HEK293 (cell line): ENCODE data around the gene FLYWCH1.

ENCODE experiments used
- CTCF ChIA-PET: fragments of 350-600 bp; formaldehyde crosslinking; extraction: SDS; loops from one replicate; lab custom pipeline; 2021; ENCODE audit warnings: antibody characterized with exemption; lab: Yijun Ruan, JAX
- POLR2A ChIA-PET: fragments of 300-600 bp; formaldehyde crosslinking; extraction: SDS; loops from one replicate; lab custom pipeline; 2020; ENCODE audit warnings: antibody characterized with exemption, inconsistent platforms; lab: Yijun Ruan, JAX
- H3K27ac ChIP-seq: fragments of 200-500 bp; sonication (Bioruptor generic); 2 replicates; pipeline ENCODE4 v1.5.1; 2014; ENCODE audit warnings: low read depth, low read length, control low read depth, inconsistent platforms; ENCODE audit errors: extremely low read depth
- H3K36me3 ChIP-seq, 2 experiments: fragments of 200-500 bp in 1 of 2; sonication (Bioruptor generic) in 1 of 2; 1 replicate in 1 of 2; 2 replicates in 1 of 2; pipeline ENCODE4 v1.5.1; 2014 to 2017; ENCODE audit warnings: inconsistent platforms in 2 of 2, low read length in 2 of 2; ENCODE audit not compliant: control insufficient read depth in 2 of 2, insufficient read depth in 1 of 2
- H3K4me1 ChIP-seq: fragments of 200-500 bp; sonication (Bioruptor generic); 2 replicates; pipeline ENCODE4 v1.5.1; 2014; ENCODE audit warnings: mild to moderate bottlenecking, low read length, inconsistent platforms; ENCODE audit not compliant: control insufficient read depth, insufficient read depth
- H3K4me3 ChIP-seq: 2 replicates; pipeline ENCODE4 v1.5.1; 2011; ENCODE audit warnings: low read depth, mild to moderate bottlenecking, control low read depth, low read length, moderate library complexity
- H3K9me3 ChIP-seq: fragments of 200-500 bp; sonication (Bioruptor generic); 2 replicates; pipeline ENCODE4 v1.5.1; 2014; ENCODE audit warnings: low read depth, low read length, inconsistent platforms; ENCODE audit not compliant: control insufficient read depth, insufficient read depth
- EGR2 ChIP-seq: fragments of 450-650 bp; formaldehyde crosslinking; IDR thresholded peaks from 2 replicates; pipeline ENCODE4 v1.5.1; 2016; ENCODE audit warnings: low read depth, missing biosample characterization, missing genetic modification characterization
- GLIS1 ChIP-seq: fragments of 450-650 bp; formaldehyde crosslinking; IDR thresholded peaks from 2 replicates; pipeline ENCODE4 v1.5.1; 2016; ENCODE audit warnings: missing biosample characterization, missing genetic modification characterization
- HOXA7 ChIP-seq: sonication (generic); formaldehyde crosslinking; IDR thresholded peaks from 2 replicates; pipeline ENCODE4 v1.8.1; 2022; ENCODE audit warnings: missing genetic modification reagents, borderline replicate concordance
- SALL2 ChIP-seq: fragments of 450-650 bp; formaldehyde crosslinking; IDR thresholded peaks from 2 replicates; pipeline ENCODE4 v1.5.0; 2017; ENCODE audit warnings: missing biosample characterization, mild to moderate bottlenecking, missing genetic modification characterization, borderline replicate concordance
- SCRT1 ChIP-seq: fragments of 450-650 bp; formaldehyde crosslinking; IDR thresholded peaks from 2 replicates; pipeline ENCODE4 v1.5.1; 2016; ENCODE audit warnings: missing biosample characterization, missing genetic modification characterization, borderline replicate concordance
- SP2 ChIP-seq: fragments of 450-650 bp; formaldehyde crosslinking; IDR thresholded peaks from 2 replicates; pipeline ENCODE4 v1.5.1; 2016; ENCODE audit warnings: missing biosample characterization, missing genetic modification characterization
- ZEB2 ChIP-seq: fragments of 450-650 bp; formaldehyde crosslinking; IDR thresholded peaks from 2 replicates; pipeline ENCODE4 v1.5.1; 2016; ENCODE audit warnings: missing biosample characterization, missing genetic modification characterization
- ZFP69B ChIP-seq: fragments of 450-650 bp; formaldehyde crosslinking; IDR thresholded peaks from 2 replicates; pipeline ENCODE4 v1.5.1; 2016; ENCODE audit warnings: missing biosample characterization, missing genetic modification characterization
- ZIC2 ChIP-seq: fragments of 450-650 bp; formaldehyde crosslinking; IDR thresholded peaks from 2 replicates; pipeline ENCODE4 v1.5.1; 2016; ENCODE audit warnings: missing biosample characterization, missing genetic modification characterization
- ZNF114 ChIP-seq: fragments of 450-650 bp; formaldehyde crosslinking; IDR thresholded peaks from 2 replicates; pipeline ENCODE4 v1.5.0; 2017; ENCODE audit warnings: missing biosample characterization, missing genetic modification characterization
- ZNF140 ChIP-seq: fragments of 450-650 bp; formaldehyde crosslinking; IDR thresholded peaks from 2 replicates; pipeline ENCODE4 v1.5.1; 2016; ENCODE audit warnings: missing biosample characterization, missing genetic modification characterization
- ZNF510 ChIP-seq: fragments of 450-650 bp; formaldehyde crosslinking; IDR thresholded peaks from 2 replicates; pipeline ENCODE4 v1.5.1; 2018; ENCODE audit warnings: mild to moderate bottlenecking, missing genetic modification characterization, missing biosample characterization; ENCODE audit not compliant: insufficient replicate concordance
- ZNF529 ChIP-seq: fragments of 450-650 bp; formaldehyde crosslinking; IDR thresholded peaks from 2 replicates; pipeline ENCODE4 v1.5.1; 2017; ENCODE audit warnings: missing genetic modification characterization, missing biosample characterization; ENCODE audit not compliant: insufficient replicate concordance
- ZNF544 ChIP-seq: fragments of 450-650 bp; formaldehyde crosslinking; IDR thresholded peaks from 2 replicates; pipeline ENCODE4 v1.5.0; 2017; ENCODE audit warnings: missing biosample characterization, missing genetic modification characterization
- ZNF549 ChIP-seq: fragments of 450-650 bp; IDR thresholded peaks from 2 replicates; pipeline ENCODE4 v1.5.1; 2018; ENCODE audit warnings: missing biosample characterization, missing genetic modification characterization, mild to moderate bottlenecking, inconsistent platforms, moderate library complexity
- ZNF600 ChIP-seq: fragments of 450-650 bp; formaldehyde crosslinking; IDR thresholded peaks from 2 replicates; pipeline ENCODE4 v1.5.1; 2016; ENCODE audit warnings: missing biosample characterization, missing genetic modification characterization
- ZNF654 ChIP-seq: fragments of 450-650 bp; formaldehyde crosslinking; IDR thresholded peaks from 2 replicates; pipeline ENCODE4 v1.5.1; 2016; ENCODE audit warnings: low read depth, missing biosample characterization, missing genetic modification characterization
- TF ChIP-seq, protein P1 (sequence below): fragments of 450-650 bp; formaldehyde crosslinking; IDR thresholded peaks from 2 replicates; pipeline ENCODE4 v1.5.1; 2016; ENCODE audit warnings: missing biosample characterization, missing genetic modification characterization
- TF ChIP-seq, protein P2 (sequence below): fragments of 450-650 bp; formaldehyde crosslinking; IDR thresholded peaks from 2 replicates; pipeline ENCODE4 v1.5.1; 2016; ENCODE audit warnings: missing biosample characterization, missing genetic modification characterization
- TF ChIP-seq, protein P3 (sequence below): fragments of 450-650 bp; formaldehyde crosslinking; IDR thresholded peaks from 2 replicates; pipeline ENCODE4 v1.5.1; 2016; ENCODE audit warnings: missing biosample characterization, missing genetic modification characterization

FLYWCH1 gene

DNA sequence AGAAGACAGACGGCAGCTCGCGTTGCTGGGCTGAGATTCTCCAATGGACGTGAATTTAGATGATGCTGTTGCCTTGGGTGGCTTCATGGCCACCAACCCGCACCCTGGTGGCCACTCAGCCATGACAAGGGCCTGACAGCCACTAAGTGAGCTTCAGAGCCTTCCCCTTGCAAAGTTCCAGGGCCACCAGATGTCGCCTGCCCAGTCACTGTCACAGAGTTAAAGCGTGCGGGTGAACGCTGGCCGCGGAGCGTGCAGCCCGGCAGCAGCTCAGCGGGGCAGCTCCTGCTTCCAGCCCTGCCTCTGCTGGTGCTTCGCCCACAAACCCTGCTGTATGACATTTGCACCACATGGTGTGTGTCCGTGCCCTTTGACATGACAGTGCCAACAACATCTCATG lies 39.0 kb downstream of the FLYWCH1 start:
- H3K4me3 ChIP-seq, result no peak overlapping the region
- no peak overlapping the region for H3K27ac ChIP-seq
- ChIA-PET POLR2A (no interaction called here), CTCF (interaction anchor here (0.6 to 1.7 kb wide), 3 partner anchors 10 to 138 kb away, joined by 3 to 7 read pairs (median 5); no protein-coding TSS in a partner anchor)
- no peaks in the 10 kb centered on the region for H3K4me1 ChIP-seq
- H3K36me3 ChIP-seq, result peaks cover 0 to 16% of the 10 kb centered on the region in 2 experiments; a peak in 1 of 3 replicates
- TF ChIP-seq ZNF114 (tag by site-specific recombination), result no peak
- TF ChIP-seq, protein P1, sequence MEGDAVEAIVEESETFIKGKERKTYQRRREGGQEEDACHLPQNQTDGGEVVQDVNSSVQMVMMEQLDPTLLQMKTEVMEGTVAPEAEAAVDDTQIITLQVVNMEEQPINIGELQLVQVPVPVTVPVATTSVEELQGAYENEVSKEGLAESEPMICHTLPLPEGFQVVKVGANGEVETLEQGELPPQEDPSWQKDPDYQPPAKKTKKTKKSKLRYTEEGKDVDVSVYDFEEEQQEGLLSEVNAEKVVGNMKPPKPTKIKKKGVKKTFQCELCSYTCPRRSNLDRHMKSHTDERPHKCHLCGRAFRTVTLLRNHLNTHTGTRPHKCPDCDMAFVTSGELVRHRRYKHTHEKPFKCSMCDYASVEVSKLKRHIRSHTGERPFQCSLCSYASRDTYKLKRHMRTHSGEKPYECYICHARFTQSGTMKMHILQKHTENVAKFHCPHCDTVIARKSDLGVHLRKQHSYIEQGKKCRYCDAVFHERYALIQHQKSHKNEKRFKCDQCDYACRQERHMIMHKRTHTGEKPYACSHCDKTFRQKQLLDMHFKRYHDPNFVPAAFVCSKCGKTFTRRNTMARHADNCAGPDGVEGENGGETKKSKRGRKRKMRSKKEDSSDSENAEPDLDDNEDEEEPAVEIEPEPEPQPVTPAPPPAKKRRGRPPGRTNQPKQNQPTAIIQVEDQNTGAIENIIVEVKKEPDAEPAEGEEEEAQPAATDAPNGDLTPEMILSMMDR (tag by site-specific recombination), result peak; percentile 43; the same call in 1 of the 2 replicates
- TF ChIP-seq ZNF140, result no peak
- no peak for TF ChIP-seq ZNF549 (tag by site-specific recombination)
- no peaks in the 10 kb centered on the region for H3K9me3 ChIP-seq

DNA sequence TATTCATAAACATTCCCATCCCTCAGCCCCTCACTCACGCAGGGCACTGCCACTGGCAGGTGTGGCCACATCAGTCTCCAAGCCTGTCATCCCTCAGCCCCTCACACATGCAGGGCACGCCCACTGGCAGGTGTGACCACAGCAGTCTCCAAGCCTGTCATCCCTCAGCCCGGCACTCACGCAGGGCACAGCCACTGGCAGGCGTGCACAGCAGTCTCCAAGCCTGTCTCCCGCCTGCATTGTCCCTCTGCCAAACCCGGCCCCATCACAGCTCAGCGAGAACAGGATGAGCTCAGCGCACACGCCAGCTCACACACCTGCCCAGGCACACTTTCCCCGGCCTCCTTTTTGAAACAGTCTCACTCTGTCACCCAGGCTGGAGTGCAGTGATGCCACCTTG lies 40.9 kb downstream of the FLYWCH1 start:
- H3K4me3 ChIP-seq, result no peak overlapping the region
- no peak overlapping the region for H3K27ac ChIP-seq
- POLR2A ChIA-PET, result no interaction called here
- TF ChIP-seq EGR2 (tag by site-specific recombination), result no peak
- TF ChIP-seq ZIC2 (tag by site-specific recombination), result 0 out of 2 replicates have a peak, but pooled peaks have one; percentile 14
- TF ChIP-seq SP2, result peak; percentile 34; the same call in 1 of the 2 replicates
- CTCF ChIA-PET, result interaction anchor here (0.6 to 2.0 kb wide), 3 partner anchors 9 to 30 kb away, joined by 3 to 14 read pairs (median 8); no protein-coding TSS in a partner anchor
- no peaks in the 10 kb centered on the region for H3K4me1 ChIP-seq
- H3K36me3 ChIP-seq, result peaks cover 0 to 10% of the 10 kb centered on the region in 2 experiments; a peak in 1 of 3 replicates
- no peaks in the 10 kb centered on the region for H3K9me3 ChIP-seq

DNA sequence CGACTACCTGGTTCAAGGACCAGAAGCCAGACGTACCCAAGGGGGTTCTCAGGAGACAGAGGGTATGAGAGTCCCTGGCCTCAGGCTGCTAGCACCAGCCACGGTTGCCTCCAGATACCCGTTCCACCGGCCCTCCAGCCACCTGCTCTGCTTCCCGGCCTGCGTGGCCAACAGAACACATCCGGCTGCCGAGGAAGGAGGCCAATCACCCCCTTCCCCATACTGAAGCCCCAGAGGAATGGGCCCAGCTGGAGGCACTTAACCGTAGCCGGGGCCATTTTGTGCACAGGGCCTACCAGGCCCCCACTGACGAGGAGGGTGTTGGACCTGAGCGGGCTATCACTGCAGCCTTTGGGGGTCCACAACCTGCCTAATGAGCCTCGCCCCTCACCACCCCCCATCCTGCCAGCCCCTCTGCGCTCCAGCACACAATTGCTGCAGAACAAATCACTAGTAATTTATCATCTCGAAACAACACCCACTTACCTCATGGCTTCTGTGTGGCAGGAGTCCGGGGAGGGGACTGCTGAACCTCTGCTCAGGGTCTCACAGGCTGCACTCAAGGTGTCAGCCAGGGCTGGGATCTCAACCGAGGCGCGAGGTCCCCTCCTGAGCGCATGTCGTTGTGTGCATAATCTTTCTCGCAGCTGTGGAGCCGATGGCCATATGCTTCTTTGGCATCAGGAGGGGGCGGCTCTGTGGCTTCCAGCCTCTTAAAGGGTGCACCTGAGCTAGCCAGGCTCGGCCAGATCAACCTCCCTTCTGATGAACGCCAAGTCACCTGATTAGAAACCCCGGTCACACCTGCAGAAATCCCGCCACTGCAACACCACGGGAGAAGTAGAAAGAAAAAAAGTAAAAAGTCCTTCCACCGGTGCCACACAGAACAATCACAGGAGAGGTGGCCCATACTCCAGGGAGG lies 42.2 kb downstream of the FLYWCH1 start:
- Histone ChIP-seq H3K9me3 (no peaks in the 10 kb centered on the region), H3K27ac (no peak overlapping the region), H3K4me1 (no peaks in the 10 kb centered on the region), H3K36me3 (peaks cover 0 to 4% of the 10 kb centered on the region in 2 experiments; a peak in 1 of 3 replicates)
- CTCF ChIA-PET, result interaction anchor here (1.6 kb wide), 1 partner anchor 8 kb away, joined by 8 read pairs; no protein-coding TSS in a partner anchor
- POLR2A ChIA-PET, result no interaction called here
- 0 out of 2 replicates have a peak, but pooled peaks have one; percentile 19 for TF ChIP-seq ZEB2
- TF ChIP-seq ZNF544 (tag by site-specific recombination), result no peak
- 0 out of 2 replicates have a peak, but pooled peaks have one; percentile 22 for TF ChIP-seq ZNF600 (tag by site-specific recombination)
- no peak for TF ChIP-seq ZNF654 (tag by site-specific recombination)
- no peak for TF ChIP-seq HOXA7 (CRISPR knock-in tag)
- TF ChIP-seq, all 188 proteins: peak for 2
- H3K4me3 ChIP-seq, result no peak overlapping the region

DNA sequence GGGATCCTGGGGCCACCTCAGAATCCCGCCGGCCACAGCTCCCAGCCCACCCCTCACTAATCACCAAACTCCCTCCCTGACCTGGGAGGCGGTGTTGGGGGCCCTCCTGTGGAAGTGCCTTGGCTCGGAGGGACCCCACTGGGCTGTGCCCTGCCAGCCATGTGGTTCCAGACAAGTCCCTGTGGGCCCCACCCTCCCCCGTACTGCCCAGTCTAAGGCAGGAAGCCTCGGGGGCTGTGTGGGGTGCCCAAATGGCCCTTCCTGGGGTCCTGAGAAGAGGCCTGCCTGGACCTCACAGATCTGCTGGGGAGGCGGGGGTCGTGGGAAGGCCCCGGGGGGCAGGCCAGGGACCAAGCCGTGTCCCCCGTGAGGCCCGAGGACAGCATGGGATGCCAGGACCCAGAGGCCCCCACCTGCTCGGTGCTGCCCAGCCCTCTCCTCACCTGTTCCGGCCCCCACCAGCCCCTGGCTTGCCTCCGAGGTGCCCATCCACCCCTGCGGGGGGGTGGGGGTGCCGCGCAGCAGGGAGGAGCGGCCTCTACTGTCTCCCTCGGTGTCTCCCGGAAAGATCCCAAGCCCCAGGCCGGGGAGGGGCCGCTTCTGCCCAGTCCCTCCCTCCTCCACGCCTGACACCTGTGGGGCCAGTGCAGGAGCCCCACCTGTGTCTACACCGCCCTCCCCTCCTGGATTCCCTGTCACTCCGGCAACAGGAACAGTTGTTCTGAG lies 43.1 kb downstream of the FLYWCH1 start:
- H3K4me1 ChIP-seq, result no peaks in the 10 kb centered on the region
- POLR2A ChIA-PET, result no interaction called here
- no peak overlapping the region for H3K4me3 ChIP-seq
- CTCF ChIA-PET, result no interaction called here
- H3K27ac ChIP-seq, result no peak overlapping the region
- H3K9me3 ChIP-seq, result no peaks in the 10 kb centered on the region
- H3K36me3 ChIP-seq, result no peaks in the 10 kb centered on the region
- no peak for TF ChIP-seq ZNF529
- no peak for TF ChIP-seq ZNF510 (tag by site-specific recombination)
- no peak for TF ChIP-seq SALL2
- TF ChIP-seq, protein P2, sequence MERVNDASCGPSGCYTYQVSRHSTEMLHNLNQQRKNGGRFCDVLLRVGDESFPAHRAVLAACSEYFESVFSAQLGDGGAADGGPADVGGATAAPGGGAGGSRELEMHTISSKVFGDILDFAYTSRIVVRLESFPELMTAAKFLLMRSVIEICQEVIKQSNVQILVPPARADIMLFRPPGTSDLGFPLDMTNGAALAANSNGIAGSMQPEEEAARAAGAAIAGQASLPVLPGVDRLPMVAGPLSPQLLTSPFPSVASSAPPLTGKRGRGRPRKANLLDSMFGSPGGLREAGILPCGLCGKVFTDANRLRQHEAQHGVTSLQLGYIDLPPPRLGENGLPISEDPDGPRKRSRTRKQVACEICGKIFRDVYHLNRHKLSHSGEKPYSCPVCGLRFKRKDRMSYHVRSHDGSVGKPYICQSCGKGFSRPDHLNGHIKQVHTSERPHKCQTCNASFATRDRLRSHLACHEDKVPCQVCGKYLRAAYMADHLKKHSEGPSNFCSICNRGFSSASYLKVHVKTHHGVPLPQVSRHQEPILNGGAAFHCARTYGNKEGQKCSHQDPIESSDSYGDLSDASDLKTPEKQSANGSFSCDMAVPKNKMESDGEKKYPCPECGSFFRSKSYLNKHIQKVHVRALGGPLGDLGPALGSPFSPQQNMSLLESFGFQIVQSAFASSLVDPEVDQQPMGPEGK, result peak; percentile 55; the same call in 1 of the 2 replicates
- TF ChIP-seq SCRT1 (tag by site-specific recombination), result peak; percentile 91
- peak; percentile 17; the same call in 1 of the 2 replicates for TF ChIP-seq GLIS1 (tag by site-specific recombination)
- TF ChIP-seq ZFP69B (tag by site-specific recombination), result peak; percentile 72
- TF ChIP-seq, protein P3, sequence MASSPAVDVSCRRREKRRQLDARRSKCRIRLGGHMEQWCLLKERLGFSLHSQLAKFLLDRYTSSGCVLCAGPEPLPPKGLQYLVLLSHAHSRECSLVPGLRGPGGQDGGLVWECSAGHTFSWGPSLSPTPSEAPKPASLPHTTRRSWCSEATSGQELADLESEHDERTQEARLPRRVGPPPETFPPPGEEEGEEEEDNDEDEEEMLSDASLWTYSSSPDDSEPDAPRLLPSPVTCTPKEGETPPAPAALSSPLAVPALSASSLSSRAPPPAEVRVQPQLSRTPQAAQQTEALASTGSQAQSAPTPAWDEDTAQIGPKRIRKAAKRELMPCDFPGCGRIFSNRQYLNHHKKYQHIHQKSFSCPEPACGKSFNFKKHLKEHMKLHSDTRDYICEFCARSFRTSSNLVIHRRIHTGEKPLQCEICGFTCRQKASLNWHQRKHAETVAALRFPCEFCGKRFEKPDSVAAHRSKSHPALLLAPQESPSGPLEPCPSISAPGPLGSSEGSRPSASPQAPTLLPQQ (tag by site-specific recombination), result peak; percentile 73
- TF ChIP-seq ZIC2 (tag by site-specific recombination), result no peak
- TF ChIP-seq ZNF549 (tag by site-specific recombination), result no peak
